GM18520 (cell line): ENCODE data around the gene FBF1.
A peak's percentile ranks its signal among the peaks of the same experiment; 100 is the strongest.
"Not testable (repeated sequence)": the region's sequence is repeated elsewhere in the genome, so short reads cannot be mapped to it uniquely, and the experiment has no call there.

Experiments
- ATAC-seq: cut with Tn5 transposase; IDR thresholded peaks from one replicate; pipeline ENCODE4 v1.9.1; 2021; ENCODE audit not compliant: unreplicated experiment

The FBF1 gene, protein sequence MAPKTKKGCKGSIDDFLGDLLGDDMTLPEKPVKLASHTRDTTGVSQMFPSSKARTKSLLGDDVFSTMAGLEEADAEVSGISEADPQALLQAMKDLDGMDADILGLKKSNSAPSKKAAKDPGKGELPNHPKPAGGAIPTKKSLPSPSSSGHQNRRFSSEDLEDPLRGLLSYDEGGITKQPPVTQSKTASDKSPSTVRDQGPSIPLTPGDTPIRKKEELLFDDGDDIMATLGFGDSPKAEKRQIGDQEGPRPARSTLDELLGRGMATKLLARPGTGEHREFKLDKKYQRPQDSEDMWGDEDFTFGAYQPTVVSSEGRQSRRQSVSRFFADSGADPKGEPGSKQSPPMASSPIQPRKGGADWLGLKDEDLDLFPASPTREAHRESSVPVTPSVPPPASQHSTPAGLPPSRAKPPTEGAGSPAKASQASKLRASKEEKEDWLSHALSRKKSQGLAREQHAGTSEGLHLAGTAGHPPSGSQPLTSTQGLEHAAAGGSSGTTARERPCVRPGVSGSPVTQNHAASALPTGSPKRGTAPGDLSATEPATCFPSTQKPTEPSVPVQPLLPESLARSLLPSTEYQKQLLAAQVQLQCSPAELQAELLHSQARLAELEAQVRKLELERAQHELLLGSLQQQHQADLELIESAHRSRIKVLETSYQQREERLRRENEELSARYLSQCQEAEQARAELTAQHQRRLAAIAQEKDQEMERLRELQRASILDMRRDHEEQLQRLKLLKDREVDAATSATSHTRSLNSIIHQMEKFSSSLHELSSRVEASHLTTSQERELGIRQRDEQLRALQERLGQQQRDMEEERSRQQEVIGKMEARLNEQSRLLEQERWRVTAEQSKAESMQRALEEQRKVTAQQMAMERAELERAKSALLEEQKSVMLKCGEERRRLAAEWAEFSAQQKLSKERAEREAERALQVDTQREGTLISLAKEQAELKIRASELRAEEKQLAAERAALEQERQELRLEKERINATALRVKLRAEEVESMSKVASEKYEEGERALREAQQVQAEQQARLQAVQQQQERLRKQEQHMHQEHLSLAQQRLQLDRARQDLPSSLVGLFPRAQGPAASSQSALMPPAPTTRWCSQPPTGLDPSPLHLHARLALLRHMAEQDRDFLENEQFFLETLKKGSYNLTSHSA

DNA sequence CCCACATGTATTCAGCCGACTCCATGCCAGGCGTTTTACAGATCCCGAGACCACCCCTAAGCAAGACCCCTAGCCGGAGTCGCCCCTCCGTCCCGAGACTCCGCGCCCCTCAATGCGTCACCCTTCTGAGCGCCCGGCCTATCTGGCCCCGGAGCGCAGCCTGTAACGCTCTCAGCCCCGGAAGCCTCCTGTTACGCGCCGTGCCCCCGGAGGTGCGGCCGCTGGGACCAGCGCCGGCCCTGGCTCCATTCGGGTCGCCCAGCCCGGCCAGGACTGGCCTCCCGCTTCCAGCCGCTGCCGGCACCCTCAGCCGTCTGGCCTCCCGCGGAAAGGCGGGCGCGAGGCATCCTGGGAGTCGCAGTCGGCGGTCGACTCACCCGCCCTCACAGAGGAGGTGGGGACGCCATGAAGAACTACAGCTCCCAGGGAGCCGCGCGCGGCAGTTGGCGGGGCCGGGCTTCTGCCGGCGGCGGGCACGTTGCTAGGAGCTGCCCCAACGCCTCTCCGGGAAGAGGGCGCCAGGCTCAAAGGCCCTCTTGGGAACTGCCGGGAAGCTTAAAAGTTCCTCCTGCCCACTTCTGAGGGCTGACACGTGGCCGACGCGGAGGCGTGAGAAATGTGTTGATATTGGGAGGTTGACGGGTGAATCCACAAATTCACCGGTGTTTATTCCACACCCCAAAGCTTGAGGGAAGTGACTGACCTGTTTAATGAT lies at the start of gene FBF1:
TSS of gene FBF1 (minus strand) at position 316 of the 715 bp plus-strand sequence. CDS start 2,893 bp downstream, outside the sequence.
- ATAC-seq = peak; percentile 95

DNA sequence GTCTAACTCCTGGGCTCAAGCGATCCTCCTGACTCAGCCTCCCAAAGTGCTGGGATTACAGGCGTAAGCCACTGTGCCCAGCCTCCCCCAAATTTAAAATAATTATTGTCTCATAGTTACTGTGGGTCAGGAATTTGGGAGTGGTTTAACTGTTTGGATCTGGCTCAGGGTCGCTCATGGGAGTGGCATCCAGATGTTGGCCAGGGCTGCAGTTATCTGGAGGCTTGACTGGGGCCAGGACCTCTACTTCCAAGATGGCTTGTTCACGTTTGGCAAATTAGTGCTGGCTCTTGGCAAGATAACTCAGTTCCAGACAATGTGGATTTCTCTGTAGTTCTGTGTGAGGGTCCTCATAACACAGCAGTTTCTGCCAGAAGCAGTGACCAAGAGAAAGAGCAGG lies 46.2 kb upstream of the FBF1 start:
- ATAC-seq = no peak

DNA sequence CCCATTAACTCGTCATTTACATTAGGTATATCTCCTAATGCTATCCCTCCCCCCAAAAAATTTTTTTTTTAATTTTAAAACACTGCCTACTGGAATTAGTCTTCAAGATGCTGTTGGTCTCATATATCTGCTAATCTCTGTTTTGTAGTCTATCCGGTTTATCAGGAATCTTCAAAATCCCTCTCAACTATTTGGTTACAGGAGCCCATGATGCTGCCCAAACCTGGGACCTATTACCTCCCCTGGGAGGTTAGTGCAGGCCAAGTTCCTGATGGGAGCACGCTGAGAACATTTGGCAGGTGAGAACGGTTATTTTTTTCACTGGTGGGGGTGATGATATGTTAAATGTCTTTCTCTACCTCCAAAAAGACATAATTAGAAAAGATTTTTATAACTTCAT lies 45.1 kb upstream of the FBF1 start:
- ATAC-seq = no peak

DNA sequence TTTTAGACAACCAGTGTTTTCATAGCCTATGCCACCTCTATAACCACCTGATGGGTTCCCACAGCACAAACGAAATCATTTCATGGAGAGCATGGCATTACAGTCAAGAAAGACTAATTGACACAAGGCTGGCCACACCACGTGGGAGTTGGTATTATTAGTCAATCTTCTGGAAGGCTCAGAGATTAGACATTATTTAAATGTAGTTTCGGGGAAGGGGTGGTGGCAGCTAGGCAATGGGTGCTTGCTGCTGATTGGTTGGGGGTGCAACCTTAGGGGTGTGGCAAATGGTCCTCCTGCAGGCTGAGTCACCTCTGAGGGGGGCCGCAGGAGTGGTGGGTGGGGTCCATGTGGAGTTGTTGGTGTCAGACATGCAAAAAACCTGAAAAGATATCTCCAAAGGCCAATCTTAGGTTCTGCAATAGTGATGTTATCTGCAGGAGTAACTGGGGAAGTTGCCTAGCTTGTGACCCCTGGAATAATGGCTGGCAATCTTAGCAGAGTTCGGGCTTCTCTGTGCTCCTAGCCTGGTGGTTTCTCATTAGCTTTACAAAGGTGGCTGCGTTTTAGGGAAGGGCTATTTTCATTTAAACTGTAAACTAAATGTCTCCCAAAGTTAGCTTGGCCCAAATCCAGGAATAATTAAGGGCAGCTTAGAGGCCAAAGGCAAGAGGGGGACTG lies 42.8 kb upstream of the FBF1 start:
- ATAC-seq = no peak

DNA sequence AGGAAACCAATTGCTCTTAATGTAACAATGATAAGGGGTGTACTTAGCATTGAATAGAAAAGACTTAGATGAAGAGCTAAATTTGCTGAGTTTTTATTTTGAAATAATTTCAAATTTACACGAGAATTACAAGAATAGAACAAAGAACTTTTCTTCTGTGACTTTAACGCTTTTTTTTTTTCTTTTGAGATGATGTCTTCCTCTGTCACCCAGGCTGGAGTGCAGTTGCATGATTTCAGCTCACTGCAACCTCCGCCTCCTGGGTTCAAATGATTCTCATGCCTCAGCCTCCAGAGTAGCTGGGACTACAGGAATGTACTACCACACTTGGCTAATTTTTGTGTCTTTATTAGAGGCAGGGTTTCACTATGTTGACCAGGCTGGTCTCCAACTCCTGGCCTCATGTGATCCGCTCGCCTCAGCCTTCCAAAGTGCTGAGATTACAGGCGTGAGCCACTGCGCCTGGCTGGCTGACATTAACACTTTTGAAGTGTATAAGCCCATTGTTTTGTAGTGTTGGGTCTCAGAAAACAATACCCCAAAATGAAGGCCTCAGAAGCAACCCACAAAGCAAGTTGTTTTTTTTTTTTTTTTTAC lies 40.3 kb upstream of the FBF1 start:
- no peak for ATAC-seq

DNA sequence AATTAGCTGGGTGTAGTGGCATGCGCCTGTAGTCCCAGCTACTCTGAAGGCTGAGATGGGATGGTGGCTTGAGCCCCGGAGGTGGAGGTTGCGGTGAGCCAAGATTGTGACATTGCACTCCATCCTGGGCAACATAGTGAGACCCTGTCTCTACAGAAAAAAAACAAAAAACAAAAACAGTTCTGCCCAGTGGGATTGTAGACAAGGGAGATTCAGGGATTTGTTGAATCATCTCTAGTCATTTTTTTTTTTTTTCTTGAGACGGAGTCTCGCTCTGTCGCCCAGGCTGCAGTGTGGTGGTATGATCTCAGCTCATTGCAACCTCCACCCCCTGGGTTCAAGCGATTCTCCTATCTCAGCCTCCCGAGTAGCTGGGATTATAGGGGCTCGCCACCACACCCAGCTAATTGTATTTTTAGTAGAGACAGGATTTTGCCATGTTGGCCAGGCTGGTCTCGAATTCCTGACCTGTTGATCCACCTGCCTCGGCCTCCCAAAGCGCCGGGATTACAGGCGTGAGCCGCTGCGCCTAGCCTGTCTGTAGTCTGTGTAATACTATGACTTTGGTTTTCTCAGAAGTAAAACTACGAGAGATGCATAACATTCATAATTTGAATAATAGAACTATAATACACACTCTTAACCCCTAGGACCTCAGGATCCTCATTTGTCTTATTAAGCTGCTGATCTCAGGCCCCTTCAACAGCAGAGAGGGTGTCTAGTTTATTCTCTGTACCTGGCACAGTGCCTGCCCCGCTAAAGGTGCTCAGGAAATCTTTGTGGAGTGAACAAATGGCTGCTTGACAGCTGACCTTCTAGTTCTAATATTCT lies 39.6 kb upstream of the FBF1 start:
- ATAC-seq = no peak

DNA sequence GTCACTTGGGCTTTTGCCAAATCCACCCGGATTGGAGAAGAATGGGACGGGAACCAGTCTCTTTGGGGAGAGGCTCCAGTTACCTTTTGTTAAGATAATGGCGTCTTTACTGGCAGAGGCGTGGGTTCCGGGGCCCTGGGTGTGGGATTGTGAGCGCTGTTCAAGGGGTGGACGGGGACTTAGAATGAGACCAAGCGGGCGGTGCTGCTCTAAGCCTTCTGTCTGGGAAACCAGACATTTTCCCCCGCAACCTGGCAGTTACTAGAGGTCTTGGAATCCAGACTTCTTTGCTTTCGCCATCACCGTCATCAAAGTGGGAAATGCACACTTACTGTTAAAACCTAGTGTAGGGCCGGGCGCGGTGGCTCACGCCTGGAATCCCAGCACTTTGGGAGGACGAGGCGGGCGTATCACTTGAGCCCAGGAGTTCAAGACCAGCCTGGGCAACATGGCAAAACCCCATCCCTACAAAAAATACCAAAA lies 38.9 kb upstream of the FBF1 start:
- ATAC-seq = no peak

DNA sequence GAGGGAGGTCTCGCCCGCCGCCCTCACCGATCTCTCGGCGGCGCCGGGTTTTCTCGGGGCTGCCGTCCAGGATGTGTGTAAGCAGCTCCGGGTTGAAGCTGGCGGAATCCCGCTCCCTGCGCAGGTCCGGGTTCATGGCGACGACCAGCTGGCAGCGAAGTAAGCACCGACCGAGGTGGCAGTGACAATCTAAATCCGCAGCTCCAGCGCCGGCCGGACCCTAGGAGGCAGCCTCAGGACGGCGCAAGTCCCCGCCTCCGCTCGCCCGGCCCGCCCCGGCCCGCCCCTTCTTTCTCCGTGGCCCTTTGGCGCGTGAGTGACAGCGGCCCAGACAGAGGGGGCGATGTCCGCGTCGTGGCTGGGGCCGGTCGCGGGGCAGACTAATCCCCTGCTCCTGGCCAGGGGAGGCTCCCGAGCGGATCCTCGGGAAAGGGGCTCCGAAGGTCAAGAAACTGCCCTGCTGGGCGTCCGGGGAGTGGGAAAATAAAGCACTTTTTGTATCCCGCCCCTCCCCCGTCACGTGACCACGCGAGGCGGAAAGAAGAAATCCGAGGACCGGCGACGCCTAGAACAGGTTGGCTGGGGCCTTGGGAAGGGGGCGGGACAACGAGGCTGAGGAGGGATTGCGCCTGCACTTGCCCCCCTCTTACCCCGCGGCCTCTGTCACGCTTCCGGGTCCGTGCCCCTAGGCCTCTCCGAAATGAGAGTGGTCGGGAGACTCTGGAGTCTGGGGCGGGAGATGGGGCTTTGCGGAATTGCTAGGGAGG lies 38.3 kb upstream of the FBF1 start, which contains the start of the genes ACOX1 and TEN1:
TSS of gene ACOX1 (minus strand) at position 229 of the 767 bp plus-strand sequence. CDS start at position 136, 93 bp downstream.
TSS of gene TEN1 (plus strand) at position 303 of the 767 bp plus-strand sequence. CDS start 6,953 bp downstream, outside the sequence.
- ATAC-seq = peak; percentile 75

DNA sequence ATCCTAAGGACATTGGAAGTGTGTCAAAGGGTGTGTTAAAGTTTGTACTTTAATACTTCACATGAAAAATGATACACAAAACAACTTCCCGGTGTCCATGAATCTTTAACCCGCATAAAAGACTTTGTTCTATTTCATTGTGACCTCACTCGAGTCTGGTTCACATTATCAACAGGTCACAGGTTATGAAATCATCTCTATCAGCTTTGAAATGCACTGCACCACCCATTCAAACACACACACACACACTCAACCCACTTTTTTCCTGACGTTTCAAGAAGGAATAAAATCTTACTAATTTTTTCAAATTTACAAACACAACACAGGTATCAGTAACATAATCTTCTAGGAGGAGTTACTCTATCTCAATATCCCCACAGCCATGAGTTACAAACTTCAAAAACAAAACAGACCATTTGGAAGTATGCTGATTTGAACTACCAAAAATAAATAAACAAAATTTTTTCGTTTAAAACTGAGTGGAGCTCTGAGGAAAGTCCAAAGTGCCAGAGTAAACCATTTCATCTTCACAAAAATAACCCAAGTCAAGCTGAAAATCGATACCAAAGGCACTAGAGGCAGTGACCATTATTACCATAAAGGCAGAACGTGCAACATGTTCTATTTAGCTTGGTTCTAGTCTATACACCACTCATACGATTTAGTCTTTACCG lies 35.5 kb upstream of the FBF1 start:
- no peak for ATAC-seq

DNA sequence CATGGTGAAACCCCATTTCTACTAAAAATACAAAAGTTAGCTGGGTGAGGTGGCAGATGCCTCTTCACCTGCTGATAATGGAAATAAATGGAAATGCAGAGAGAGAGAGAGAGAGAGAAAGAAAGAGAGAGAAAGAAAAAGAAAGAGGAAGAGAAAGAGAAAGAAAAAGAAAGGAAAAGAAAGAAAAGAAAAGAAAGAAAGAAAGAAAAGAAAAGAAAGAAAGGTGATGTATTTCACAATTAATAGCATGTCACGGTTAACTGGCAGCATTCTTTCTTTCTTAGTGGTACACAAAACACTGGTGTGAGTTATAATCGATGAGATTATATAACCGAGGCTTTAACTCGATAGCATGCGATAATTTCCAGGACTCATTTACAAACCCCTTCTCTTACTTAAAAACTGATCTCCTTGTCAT lies 34.9 kb upstream of the FBF1 start:
- no peak for ATAC-seq

DNA sequence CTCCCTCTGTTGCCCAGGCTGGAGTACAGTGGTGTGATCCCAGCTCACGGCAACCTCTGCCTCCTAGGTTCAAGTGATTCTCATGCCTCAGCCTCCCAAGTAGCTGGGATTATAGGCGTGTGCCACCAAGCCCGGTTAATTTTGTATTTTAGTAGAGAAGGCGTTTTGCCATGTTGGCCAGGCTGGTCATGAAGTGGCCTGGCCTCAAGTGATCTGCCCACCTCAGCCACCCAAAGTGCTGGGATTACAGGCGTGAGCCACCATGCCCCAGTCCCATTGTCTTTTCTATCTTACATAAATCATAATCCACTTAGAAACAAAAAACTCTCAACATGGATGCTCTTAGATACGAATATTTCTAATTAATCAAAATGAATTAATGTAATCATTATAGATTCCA lies 34.3 kb upstream of the FBF1 start:
- ATAC-seq = not testable (repeated sequence)

DNA sequence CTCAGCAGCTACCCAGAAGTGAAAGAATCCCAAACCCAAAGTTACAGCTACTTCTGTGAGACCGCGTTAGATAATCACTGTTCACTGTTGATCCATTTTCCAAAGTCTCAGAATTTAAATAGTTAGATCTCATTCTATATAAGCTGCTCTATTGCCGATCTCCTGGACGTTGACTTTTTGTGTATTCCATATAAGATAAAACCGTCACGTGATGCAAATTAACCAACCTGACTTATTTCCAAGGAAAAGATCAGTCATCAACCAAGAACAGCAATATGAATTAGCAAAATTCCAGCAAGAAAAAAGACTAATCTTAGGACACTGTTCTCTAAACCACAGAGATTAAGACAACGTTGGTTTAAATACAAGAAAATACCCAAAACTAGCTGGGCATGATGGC lies 29.8 kb upstream of the FBF1 start:
- ATAC-seq = no peak

DNA sequence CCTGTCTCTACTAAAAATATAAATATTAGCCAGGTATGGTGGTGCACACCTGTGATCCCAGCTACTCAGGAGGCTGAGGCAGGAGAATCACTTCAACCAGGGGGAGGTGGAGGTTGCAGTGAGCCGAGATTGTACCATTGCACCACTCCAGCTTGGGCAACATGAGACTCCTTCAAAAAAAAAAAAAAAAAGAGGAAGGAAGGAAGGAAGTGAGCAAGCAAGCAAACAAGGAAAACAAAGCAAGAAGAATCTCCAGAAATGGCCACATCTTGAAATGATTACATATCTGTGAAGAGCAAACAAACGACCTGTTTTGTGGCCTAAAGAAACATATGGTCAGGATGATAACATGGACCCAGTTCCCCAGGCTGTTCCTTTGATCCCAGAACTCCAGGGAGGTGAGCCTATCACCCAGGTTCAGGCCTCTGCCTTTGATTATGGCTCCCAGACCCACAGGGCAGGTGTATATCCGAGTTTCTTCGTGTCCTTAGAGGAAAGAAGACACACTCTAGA lies 29.2 kb upstream of the FBF1 start:
- ATAC-seq = no peak

DNA sequence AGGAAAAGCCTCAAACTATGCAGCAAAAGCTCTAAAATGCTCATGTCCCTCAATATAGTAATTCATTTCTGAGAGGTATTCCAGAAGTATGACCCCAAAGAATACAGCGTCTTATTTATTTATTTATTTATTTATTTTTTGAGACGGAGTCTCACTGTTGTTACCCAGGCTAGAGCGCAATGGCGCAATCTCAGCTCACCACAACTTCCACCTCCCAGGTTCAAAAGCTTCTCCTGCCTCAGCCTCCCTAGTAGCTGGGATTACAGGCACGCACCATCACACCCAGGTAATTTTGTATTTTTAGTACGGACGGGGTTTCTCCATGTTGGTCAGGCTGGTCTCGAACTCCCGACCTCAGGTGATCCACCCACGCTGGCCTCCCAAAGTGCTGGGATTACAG lies 28.2 kb upstream of the FBF1 start:
- ATAC-seq = not testable (repeated sequence)

DNA sequence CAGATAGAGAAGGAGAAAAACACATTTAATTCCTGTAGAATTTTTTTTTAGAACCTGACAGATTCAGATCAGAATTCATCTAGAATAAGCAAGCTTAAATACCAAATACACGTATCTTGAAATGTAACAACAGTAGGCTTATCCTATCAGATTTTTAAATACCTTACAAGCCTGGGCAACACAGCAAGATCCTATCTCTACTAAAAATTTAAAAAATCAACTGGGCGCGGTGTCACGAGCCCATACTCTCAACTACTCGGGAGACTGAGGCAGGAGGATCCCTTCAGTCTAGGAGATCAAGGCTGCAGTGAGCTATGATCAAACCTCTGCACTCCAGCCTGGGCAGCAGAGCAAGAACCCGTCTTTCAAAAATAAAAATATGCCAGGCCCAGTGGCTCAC lies 24.6 kb upstream of the FBF1 start:
- ATAC-seq = no peak

DNA sequence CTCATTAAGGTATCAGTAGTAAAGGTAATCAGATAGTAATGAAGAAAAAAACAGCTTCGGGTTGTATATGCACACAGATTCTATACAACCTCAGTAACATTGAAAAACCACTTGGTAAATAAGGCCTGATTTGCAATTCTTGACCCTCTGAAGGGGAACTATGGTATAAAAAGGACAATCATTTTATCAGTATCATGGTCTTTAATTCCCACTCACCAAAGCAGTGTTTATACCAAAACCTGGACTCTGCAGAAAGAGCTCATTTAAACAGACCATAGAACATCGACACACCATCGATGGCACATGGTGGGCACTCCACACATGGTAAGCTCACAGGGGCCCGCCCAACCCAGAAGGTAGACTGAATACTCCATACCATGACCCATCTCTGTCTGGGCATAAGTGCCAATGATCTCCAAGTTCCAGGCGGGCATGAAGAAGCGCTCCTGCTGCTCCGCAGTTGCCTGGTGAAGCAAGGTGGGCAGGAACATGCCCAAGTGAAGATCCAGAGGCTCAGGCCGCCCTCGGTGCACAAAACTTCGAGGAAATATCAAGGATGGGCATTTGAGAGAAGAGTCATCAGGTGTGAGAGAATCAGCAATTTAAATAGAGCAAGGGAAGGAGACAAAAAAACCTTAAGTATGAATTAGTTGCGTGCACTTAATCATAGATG lies 19.1 kb upstream of the FBF1 start:
- no peak for ATAC-seq
